Measurements from ENCODE around the gene PABPN1. TPM values are rescaled to one million over a fixed set of nuclear protein-coding genes. Genes with fewer than 3 reads are reported as not detected.

The PABPN1 gene, protein sequence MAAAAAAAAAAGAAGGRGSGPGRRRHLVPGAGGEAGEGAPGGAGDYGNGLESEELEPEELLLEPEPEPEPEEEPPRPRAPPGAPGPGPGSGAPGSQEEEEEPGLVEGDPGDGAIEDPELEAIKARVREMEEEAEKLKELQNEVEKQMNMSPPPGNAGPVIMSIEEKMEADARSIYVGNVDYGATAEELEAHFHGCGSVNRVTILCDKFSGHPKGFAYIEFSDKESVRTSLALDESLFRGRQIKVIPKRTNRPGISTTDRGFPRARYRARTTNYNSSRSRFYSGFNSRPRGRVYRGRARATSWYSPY
- 98.9 and 104 TPM in 2 replicates for total RNA-seq

GRCh38 chr14:23320584-23321571 lies at the start of gene PABPN1:
TSS of gene PABPN1 (plus strand) at chr14:23321457. CDS start at chr14:23321470, 13 bp downstream.

DNA sequence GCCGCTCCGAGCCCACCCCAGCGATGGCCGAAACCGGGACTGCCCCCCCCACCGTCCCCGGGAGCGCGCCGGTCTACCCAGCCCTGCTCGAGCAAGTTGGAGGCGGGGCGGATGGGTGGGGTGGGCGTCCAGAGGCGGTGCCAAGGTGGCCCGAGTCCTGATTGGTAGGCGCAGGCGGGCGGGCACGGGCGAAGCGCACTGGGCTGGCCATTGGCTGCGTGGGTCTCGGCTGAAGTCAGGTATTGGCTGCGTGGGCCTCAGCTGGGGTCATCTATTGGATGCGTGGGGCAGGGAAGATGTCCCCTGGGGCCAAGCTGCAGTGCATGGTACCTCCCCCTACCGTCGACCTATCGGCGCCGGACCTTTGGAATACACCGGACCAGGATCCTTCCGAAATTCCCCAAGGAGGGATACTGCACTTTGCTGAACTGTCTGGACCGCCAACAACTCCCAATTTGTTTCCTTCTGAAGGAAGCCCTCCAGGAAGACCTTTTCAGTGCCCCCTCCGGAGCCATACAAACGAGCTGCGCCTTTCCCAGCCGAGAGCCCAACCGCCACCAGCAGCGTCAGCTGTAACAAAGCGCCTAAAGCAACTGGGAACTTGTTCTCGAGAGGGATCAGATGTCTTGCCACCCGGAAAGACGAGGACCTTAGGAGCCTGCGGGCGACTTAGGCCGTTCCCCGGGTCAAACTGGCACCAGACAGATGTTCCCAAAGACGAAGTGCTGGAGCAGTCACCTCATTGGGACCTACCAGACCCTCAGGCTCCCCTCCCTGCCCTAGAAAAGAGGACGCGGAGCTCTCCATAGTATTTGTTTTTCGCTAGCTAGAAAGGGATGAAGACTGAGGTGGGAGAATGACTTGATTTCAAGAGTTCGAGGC lies 35.0 kb upstream of the PABPN1 start, which contains the start of gene HOMEZ:
HOMEZ (minus strand) TSS at position 113 of the 882 bp plus-strand sequence. CDS start 180 bp downstream, outside the sequence.

GRCh38 chr14:23302290-23303225 lies 18.7 kb upstream of the PABPN1 start, which contains the start of gene PPP1R3E:
TSS of gene PPP1R3E (minus strand) at chr14:23302859. CDS start at chr14:23302576, 283 bp downstream.

DNA sequence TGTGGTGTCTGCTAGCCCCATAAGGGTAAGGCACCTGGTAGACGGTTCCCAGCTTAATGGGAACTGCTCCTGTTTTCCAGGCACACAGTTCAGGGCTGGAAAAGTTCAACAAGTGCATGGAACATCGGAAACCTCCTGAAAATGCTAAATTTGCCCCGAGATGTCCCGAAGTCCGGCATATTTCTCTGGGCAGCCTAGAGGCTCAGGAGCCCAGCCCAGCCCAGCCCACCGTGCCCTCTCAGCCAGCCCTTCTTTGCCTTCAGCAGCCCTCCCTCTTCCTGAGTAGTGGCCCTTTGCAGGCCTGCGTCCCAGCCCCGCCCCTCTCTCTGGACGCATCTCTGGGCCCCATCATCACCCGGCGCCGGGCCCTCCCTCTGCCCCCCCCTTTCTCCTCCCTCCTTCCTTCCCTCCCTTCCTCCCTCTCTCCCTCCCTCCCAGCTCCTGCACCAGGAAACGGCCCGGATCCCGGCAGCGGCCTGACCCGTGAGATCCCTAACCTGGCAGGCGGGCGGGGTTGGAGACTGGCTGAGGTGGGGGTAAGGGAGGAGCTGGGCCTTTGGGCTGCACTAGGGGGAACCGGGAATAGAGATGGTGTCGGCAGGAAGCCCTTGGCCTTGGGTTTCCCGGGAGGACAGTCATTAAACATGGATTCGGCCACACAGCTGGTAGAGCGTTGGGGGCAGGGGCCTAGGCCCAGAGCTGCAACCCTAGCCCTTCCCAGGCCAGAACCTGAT lies 14.7 kb upstream of the PABPN1 start, which contains the start of gene BCL2L2:
BCL2L2 (plus strand) TSS at position 422 of the 734 bp plus-strand sequence. CDS start 935 bp downstream, outside the sequence.

GRCh38 chr14:23352506-23353432 lies 31.5 kb downstream of the PABPN1 start, which contains the start of gene SLC22A17:
TSS of gene SLC22A17 (minus strand) at chr14:23352887.

DNA sequence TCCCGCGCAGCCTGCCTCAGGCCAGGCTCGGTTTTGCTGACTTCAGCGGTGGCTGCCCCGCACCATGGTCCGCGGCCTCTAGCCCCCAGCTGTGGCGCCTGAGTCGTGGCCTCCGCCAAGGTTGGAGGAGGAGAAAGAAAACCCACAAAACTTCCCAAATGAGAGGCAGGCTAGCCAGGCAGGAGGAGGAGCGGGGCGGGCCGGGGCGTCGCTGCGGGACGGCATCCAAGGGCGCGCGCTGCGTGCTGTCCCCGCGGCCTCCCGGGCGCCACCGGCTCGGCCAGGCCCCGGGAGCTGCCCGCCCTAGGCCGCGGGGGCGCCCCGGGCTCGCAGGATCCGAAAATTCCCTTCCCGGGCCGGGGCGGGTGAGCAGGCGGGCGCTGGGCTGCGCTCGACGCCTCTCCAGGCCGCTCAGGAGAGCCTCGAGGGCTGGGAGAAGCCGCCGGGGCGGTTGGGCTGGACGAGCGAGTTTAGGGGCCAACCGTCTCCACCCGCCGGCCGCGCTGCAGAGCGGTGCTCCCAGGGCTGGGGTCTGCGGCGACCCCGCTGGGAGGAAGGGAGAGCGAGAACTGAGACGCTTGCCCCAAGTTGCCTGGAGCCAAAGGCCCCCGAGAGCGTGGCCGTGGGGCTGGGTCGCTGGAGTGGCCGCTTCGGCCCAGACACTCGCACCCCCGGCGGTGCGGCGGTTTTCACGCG lies 43.9 kb downstream of the PABPN1 start, which contains the start of gene EFS:
EFS (minus strand) TSS at position 137 of the 696 bp plus-strand sequence. CDS start 147 bp downstream, outside the sequence.

GRCh38 chr14:23372509-23372908 lies 51.3 kb downstream of the PABPN1 start, which contains the start of gene IL25:
TSS of gene IL25 (plus strand) at chr14:23372809.

Other genes with a start within 250 kb of the PABPN1 start
- gene ACIN1, start 226.3 kb upstream of the PABPN1 start, total RNA-seq = 52.9 and 88.7 TPM in 2 replicates
- gene C14orf119, start 226.0 kb upstream of the PABPN1 start, total RNA-seq = 48.0 and 58.5 TPM in 2 replicates
- not detected in 2 replicates for gene CIROP, start 216.5 kb upstream of the PABPN1 start, total RNA-seq
- not detected in 2 replicates for gene CEBPE, start 202.2 kb upstream of the PABPN1 start, total RNA-seq
- 0.89 and 1.8 TPM in 2 replicates for gene SLC7A8, start 137.8 kb upstream of the PABPN1 start, total RNA-seq
- gene RNF212B, start 83.5 kb upstream of the PABPN1 start, total RNA-seq = not detected in 2 replicates
- gene HOMEZ, start 35.3 kb upstream of the PABPN1 start, total RNA-seq = 3.6 and 4.9 TPM in 2 replicates
- gene PPP1R3E, start 18.6 kb upstream of the PABPN1 start, total RNA-seq = 2.3 and 3.0 TPM in 2 replicates
- gene BCL2L2, start 14.6 kb upstream of the PABPN1 start, total RNA-seq = 18.4 and 24.9 TPM in 2 replicates
- gene SLC22A17, start 31.4 kb downstream of the PABPN1 start, total RNA-seq = 30.4 and 54.9 TPM in 2 replicates
- gene EFS, start 43.7 kb downstream of the PABPN1 start, total RNA-seq = 1.8 and 5.6 TPM in 2 replicates
- gene IL25, start 51.4 kb downstream of the PABPN1 start, total RNA-seq = not detected in 2 replicates
- not detected in 2 replicates for gene CMTM5, start 55.6 kb downstream of the PABPN1 start, total RNA-seq
- not detected in 2 replicates for gene MYH6, start 86.8 kb downstream of the PABPN1 start, total RNA-seq
- not detected in 2 replicates for gene MYH7, start 114.2 kb downstream of the PABPN1 start, total RNA-seq
- gene NGDN, start 148.2 kb downstream of the PABPN1 start, total RNA-seq = 34.2 and 41.0 TPM in 2 replicates
- 0.30 and 0.97 TPM in 2 replicates for gene ZFHX2, start 230.3 kb downstream of the PABPN1 start, total RNA-seq
- 13.0 and 24.3 TPM in 2 replicates for gene THTPA, start 234.8 kb downstream of the PABPN1 start, total RNA-seq
- 8.9 and 14.0 TPM in 2 replicates for gene AP1G2, start 246.3 kb downstream of the PABPN1 start, total RNA-seq

All from smooth muscle cell of the umbilical artery (primary cell).